Uterus (tissue), 2 donors: ENCODE data around the gene TREML4.

Source experiments
- CTCF ChIP-seq, 4 experiments: fragments of 200-600 bp in 2 of 4; fragments of 450-650 bp in 2 of 4; sonication (generic) in 2 of 4; IDR thresholded peaks; one replicate each; pipeline ENCODE4 v1.5.1; 2016 to 2019; ENCODE audit warnings: antibody characterized with exemption in 4 of 4, mild to moderate bottlenecking in 2 of 4, moderate library complexity in 1 of 4
- POLR2A ChIP-seq, 2 donors: fragments of 450-650 bp; IDR thresholded peaks; one replicate each; pipeline ENCODE4 v1.6.1; 2016; ENCODE audit warnings: antibody characterized with exemption in 2 of 2, mild to moderate bottlenecking in 1 of 2, moderate library complexity in 1 of 2

GRCh38 chr6:41273714-41274113 is 45.6 kb downstream of the TREML4 start:
- TF ChIP-seq CTCF (IDR thresholded peaks at IDR 0.05) (no peak), POLR2A (IDR thresholded peaks at IDR 0.05) (no peak)
